ENCODE data around the gene PDE4D. TPM values are rescaled to one million over a fixed set of nuclear protein-coding genes. Genes with fewer than 3 reads are reported as not detected.

The PDE4D gene
- polyA plus RNA-seq, 1 donor (not counting 4 experiments of a cell fraction or from before 2014, with no cell fraction given): 3.6 TPM

GRCh38 chr5:59685191-59685530 is 208.4 kb downstream of the PDE4D start:
- DNase-seq (ENCODE audit: low read depth, low spot score): no peak
- dilution Hi-C loops (cut with MboI; ENCODE audit: extremely low pct_ligation_motif_present, low sequenced_read_pairs): no loop called here
- FAIRE-seq: no peak

DNA sequence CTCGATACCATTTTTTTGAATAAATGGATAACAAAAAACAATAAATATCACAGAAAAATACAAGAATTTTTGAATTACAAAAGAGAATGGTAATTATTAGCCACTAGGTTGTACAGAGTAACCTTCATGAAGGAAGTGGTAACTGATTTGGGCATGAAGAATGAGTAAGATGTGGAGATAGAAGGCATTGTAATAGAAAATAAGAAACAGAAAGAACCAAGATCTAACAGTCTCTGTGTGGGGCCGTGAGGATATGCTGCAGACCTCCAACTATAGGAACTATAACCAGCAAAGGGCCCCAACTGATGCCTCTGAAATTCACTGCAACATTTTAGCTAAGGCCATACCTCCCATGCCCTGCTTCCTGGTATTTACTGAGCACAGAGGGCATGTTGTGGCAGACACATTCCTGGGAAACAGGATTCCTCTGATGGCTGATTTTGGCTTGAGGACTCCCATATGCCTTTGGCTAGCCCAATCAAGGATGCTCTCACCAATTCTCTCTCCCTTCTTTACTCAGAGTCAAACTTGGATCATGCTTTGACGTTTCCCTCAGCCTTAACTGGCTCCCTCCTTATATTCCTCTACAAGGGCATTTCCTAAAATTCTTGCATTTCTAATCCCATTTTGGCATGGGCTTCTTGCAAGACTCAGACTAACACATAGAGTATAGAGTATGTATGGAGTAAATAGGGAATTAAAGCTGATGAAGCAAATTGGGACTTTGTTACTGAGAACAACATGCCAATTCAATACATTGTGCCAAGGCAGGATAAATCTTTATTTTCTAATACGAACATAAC is 208.9 kb downstream of the PDE4D start:
- dilution Hi-C loops (cut with MboI; ENCODE audit: extremely low pct_ligation_motif_present, low sequenced_read_pairs): no loop called here
- peak; percentile 76 for FAIRE-seq
- Histone ChIP-seq H3K4me1 (ENCODE audit: control insufficient read depth, extremely low read depth, insufficient read depth, low read length) (peaks cover 8% of the 10 kb centered on the region), H3K4me3 (ENCODE audit: control insufficient read depth in 2 of 3, extremely low read depth in 1 of 3, insufficient read depth in 2 of 3, low read depth in 1 of 3, low read length in 3 of 3) (no peak overlapping the region), H3K4me2 (ENCODE audit: control insufficient read depth, extremely low read depth, insufficient read depth, low read depth, low read length) (no peak overlapping the region), H3K36me3 (ENCODE audit: control insufficient read depth in 2 of 2, extremely low read depth in 1 of 2, insufficient read depth in 2 of 2, low read length in 2 of 2) (no peaks in the 10 kb centered on the region), H3K79me2 (ENCODE audit: control insufficient read depth, insufficient read depth, low read length) (no peaks in the 10 kb centered on the region), H3K9me3 (ENCODE audit: control insufficient read depth, low read depth, low read length) (no peaks in the 10 kb centered on the region), H4K20me1 (ENCODE audit: control insufficient read depth, extremely low read depth, insufficient read depth, low read length) (no peaks in the 10 kb centered on the region), H3K9me1 (ENCODE audit: control insufficient read depth, extremely low read depth, insufficient read depth, low read length) (no peaks in the 10 kb centered on the region), H2AFZ (ENCODE audit: control insufficient read depth, low read length) (peak overlapping the region; percentile 37), H3K27ac (ENCODE audit: control insufficient read depth, insufficient read depth, low read length) (no peak overlapping the region), H3K27me3 (ENCODE audit: control insufficient read depth, extremely low read depth, insufficient read depth, low read length) (no peaks in the 10 kb centered on the region), H3K9ac (ENCODE audit: control insufficient read depth, extremely low read depth, insufficient read depth, low read length) (no peak overlapping the region)
- TF ChIP-seq CTCF (optimal IDR thresholded peaks at IDR 0.05 in 1 of 3, IDR thresholded peaks at IDR 0.05 in 1 of 3, conservative IDR thresholded peaks at IDR 0.05 in 1 of 3; ENCODE audit: extremely low read depth in 1 of 3, insufficient read depth in 2 of 3, low read length in 3 of 3) (no peak), EZH2 (IDR thresholded peaks at IDR 0.05; ENCODE audit: low read length) (no peak)
- no peak for DNase-seq (ENCODE audit: low read depth, low spot score)

More at GRCh38 chr5:59685191-59685530, 208.4 kb downstream of the PDE4D start:
- Histone ChIP-seq H3K27me3 (ENCODE audit: control insufficient read depth, extremely low read depth, insufficient read depth, low read length) (no peaks in the 10 kb centered on the region), H3K9ac (ENCODE audit: control insufficient read depth, extremely low read depth, insufficient read depth, low read length) (no peak overlapping the region), H3K36me3 (ENCODE audit: control insufficient read depth in 2 of 2, extremely low read depth in 1 of 2, insufficient read depth in 2 of 2, low read length in 2 of 2) (no peaks in the 10 kb centered on the region), H4K20me1 (ENCODE audit: control insufficient read depth, extremely low read depth, insufficient read depth, low read length) (no peaks in the 10 kb centered on the region), H3K27ac (ENCODE audit: control insufficient read depth, insufficient read depth, low read length) (no peak overlapping the region), H3K4me3 (ENCODE audit: control insufficient read depth in 2 of 3, extremely low read depth in 1 of 3, insufficient read depth in 2 of 3, low read depth in 1 of 3, low read length in 3 of 3) (no peak overlapping the region), H3K9me3 (ENCODE audit: control insufficient read depth, low read depth, low read length) (no peaks in the 10 kb centered on the region), H3K4me2 (ENCODE audit: control insufficient read depth, extremely low read depth, insufficient read depth, low read depth, low read length) (no peak overlapping the region), H3K79me2 (ENCODE audit: control insufficient read depth, insufficient read depth, low read length) (no peaks in the 10 kb centered on the region), H3K4me1 (ENCODE audit: control insufficient read depth, extremely low read depth, insufficient read depth, low read length) (peaks cover 8% of the 10 kb centered on the region), H2AFZ (ENCODE audit: control insufficient read depth, low read length) (no peak overlapping the region), H3K9me1 (ENCODE audit: control insufficient read depth, extremely low read depth, insufficient read depth, low read length) (no peaks in the 10 kb centered on the region)
- no peak for TF ChIP-seq EZH2 (IDR thresholded peaks at IDR 0.05; ENCODE audit: low read length)
